ENCODE measurements around the gene NAT16.
"Not testable (repeated sequence)": the region's sequence is repeated elsewhere in the genome, so short reads cannot be mapped to it uniquely, and the experiment has no call there.

Gene NAT16

DNA sequence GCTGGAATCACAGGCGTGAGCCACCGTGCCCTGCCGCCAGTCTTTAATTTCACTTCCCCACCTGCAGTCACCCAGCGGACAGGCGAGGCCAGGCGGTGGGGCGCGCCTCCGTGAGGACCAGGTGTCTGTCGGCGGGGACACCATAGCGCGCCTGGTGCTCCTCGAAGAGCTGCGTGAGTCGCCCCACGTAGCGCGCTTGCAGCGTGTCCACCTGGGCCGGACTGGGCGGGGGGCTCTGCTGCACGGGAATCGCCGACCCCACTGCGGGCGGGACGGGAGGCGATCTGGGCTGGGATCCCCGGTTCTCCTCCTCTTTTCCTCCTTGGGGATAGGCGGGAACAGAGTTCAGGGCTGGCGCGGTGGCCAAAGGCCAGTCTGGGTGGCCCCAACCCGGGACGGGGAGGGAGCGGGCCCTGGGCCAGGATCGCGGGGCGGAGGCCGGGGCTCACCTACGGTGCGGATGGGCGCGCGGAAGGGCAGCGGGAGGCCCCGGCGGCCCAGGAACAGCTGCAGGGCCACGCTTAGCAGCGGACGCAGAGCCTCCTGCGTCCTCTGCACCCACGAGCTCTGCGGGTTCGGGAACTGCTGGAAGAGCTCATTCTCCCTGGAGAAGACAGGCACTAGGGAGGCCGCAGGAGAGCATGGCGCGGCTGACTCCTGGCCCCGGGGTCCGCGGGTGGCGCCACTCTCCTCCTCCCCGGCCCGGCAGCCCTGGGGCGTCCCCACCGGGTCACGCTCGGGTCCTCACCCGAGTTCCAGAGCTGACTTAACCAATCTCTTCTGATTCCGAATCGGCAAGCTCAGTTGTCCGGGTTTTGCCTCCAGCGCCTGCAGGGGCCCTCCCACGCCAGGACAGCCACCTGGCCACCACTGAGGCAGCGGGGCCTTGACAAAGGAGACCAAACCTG lies 21.9 kb upstream of the NAT16 start:
- no peak for DNase-seq (ENCODE audit: low spot score)

- DNase-seq (ENCODE audit: low spot score) = no peak
Measured at GRCh38 chr7:101200862-101201599, 20.9 kb upstream of the NAT16 start, which contains the start of gene MOGAT3. Gene MOGAT3, minus strand, starts transcription at chr7:101201036. Its CDS starts 182 bp downstream, at chr7:101200854.

DNA sequence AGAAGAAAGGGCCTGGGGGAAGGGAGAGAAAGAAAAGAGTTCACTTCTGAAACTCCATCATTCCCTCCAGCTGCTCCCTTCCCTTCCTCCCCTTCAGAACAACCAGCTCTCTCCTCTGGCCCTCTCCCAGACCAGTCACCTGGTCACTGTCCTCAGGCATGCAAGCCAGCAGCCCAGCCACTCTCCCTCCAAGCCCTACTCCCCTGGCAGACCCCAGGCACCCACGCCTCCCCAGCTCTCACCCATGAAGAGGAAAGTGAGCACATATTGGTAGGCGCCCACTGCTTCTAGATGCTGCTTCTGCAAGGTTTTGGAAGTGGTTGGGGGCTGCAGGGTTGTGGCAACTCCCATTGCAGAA lies 20.4 kb upstream of the NAT16 start:
- DNase-seq (ENCODE audit: low spot score) = no peak

DNA sequence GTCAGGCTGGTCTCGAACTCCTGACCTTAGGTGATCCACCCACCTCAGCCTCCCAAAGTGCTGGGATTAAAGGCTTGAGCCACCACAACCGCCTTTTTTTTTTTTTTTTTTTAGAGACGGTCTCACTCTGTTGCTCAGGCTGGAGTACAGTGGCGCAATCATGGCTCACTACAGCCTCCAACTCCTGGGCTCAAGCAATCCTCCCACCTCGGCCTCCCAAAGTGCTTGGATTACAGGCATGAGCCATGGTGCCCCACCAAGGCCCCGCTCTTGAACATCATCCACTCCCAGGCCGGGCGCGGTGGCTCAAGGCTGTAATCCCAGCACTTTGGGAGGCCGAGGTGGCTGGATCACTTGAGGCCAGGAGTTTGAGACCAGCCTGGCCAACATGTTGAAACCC lies 19.4 kb upstream of the NAT16 start:
- DNase-seq (ENCODE audit: low spot score) = not testable (repeated sequence)

DNA sequence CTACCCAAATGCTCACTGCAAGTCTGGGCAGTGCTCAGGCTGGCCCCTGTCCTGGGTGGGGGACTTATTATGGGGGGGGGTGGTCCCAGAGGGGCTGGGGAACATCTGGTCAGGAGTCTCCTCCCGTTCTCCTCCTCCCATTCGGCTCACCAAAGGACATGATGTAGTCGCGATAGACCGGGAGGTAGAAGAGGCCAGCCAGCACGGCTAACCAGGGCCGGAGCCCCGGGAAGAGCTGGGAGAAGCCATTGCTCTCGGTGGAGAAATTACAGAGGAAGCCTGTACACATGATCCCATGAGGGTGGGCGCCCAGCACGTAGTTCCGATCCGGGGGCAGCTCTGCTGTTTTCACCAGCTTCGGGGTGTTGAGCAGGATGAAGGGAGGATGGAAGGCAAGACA lies 18.4 kb upstream of the NAT16 start:
- no peak for DNase-seq (ENCODE audit: low spot score)

- DNase-seq (ENCODE audit: low spot score) = no peak
Measured at GRCh38 chr7:101197991-101198390, 17.9 kb upstream of the NAT16 start.

DNA sequence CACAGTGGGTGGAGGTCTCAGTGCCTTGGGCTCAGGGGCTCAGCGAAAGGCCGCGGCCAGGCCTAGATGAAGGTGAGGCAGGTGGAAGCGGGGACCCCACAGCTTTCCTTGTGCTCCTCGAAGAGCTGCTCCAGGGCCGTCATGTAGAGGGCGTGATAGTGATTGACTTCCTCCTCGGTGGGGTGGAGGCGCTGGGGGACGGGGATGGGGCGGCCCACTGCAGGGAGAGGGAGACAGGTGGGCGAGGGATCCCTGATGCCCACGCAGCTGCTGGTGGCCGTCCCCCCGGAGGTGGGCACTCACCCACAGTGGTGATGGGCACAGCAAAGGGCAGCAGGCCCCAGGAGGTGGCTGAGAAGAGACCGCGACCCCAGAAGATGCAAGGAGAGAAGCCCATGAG lies 15.8 kb upstream of the NAT16 start:
- DNase-seq (ENCODE audit: low spot score) = no peak

DNA sequence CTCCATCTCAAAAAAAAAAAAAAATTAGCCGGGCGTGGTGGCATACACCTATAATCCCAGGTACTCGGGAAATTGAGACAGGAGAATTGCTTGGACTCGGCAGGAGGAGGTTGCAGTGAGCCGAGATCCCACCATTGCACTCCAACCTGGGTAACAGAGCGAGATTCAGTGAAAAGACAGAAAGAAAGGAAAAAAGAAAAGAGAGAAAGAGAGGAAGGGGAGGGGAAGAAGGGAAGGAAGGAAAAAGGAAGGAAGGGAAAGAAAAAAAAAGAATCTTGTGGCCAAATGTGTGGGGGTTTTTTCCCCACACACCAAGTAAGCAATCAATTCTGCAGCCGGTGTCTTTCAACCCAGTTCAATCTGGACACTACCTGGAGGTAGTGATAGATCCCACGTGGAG lies 9.0 kb upstream of the NAT16 start:
- no peak for DNase-seq (ENCODE audit: low spot score)

DNA sequence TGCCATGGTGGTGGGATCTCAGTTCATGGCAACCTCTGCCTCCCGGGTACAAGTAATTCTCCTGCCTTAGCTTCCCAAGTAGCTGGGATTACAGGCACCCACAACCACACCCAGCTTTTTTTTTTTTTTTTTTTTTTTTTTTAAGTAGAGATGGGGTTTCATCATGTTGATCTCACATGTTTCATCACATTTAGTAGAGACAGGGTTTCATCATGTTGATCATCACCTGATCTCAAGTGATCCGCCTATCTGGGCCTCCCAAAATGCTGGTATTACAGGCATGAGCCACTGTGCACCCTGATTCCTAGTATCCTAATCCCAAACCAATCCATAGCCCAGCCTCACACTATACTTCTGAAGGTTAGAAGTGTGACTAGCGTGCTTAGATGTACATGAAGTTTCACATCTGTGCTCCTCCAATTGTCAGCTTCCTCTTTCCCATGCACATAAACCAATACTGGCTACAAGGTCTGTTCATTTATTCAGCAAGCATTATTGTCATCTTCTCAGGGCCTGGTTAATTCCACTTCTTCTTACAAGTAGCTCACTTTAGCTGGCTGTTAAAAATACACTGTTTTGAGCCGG lies 6.8 kb upstream of the NAT16 start:
- no peak for DNase-seq (ENCODE audit: low spot score)

- no peak for DNase-seq (ENCODE audit: low spot score)
Measured at GRCh38 chr7:101186194-101186593, 6.1 kb upstream of the NAT16 start.

DNA sequence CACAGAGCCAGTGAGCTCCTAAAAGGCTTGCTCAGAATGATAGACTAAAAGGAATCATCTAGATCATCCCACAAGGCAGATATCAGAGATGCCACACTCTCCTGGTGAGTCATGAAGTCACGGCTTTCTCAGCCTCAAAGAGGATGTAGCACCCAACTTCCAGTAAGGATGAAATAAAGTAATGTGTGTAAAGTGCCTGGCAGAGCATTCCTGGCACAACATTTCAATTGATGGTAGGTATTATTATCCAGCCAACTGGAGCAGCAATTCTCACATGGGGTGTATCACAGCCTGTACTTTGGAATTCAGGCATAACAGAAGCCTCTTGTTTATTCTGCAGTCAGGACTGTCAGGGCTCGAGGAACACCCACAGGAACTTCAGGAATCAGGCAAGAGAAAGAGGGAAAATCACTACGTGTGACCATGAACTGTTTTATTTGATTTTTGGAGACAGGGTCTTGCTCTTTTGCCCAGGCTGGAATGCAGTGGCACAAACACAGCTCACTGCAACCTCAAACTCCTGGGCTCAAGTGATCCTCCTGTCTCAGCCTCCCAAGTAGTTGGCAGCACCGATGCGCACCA lies 5.3 kb upstream of the NAT16 start:
- no peak for DNase-seq (ENCODE audit: low spot score)

DNA sequence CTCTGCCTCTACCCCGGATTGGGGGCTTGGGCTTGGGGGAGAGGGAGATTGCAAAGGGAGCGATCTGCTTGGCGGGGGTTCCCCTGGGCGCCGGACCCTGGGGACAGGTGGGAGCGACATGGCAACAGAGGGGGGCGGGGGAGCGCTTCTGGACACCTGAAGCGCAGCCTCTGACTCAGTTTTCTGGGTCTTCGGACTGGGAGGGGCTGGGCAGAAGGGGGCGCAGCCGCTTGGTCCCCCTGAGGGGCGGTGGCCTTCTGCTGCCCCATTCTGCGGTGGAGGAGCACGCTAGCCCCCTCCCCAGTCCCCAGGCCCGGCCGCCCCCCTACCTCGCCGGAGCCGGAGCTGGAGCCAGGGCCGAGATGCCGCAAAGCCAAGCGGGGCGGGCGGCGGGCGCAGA lies 380 bp downstream of the NAT16 start:
- DNase-seq (ENCODE audit: low spot score) = no peak

GRCh38 chr7:101179117-101179516 lies 976 bp downstream of the NAT16 start:
- no peak for DNase-seq (ENCODE audit: low spot score)

DNA sequence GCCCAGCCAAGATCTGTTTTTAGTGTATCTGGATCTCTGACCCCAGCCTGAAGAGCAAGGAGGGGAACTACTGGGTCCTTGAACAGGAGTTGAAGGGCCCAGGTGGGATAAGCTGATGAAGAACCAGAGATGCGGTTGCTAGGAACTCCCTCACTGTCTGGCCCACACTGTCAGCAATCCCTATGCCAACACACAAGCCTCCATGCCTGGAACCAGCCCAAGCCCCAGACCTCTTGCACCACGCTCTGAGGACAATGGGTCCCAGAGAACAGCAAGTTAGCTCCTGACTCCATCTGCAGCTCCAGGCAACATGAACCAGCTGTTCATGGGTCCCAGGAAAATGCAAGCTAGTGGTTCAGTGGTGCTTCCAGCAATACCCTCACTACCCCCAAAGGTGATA lies 2.4 kb downstream of the NAT16 start:
- DNase-seq (ENCODE audit: low spot score) = no peak

DNA sequence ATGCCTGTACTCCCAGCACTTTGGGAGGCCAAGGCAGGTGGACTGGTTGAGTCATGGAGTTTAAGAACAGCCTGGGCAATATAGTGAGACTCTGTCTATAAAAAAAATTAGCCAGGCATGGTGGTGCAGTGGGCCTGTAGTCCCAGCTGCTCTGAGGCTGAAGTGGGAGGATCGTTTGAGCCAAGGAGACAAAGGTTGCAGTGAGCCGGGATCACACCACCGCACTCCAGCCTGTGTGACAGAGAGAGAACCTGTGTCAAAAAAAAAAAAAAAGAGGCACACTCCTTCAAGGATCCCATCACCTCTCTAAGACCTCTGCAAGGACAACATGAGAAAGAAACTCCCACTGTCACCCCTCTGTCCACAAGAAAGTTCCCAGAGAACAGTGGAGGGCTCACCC lies 4.4 kb downstream of the NAT16 start:
- no peak for DNase-seq (ENCODE audit: low spot score)

- DNase-seq (ENCODE audit: low spot score) = no peak
Measured at GRCh38 chr7:101174322-101174854, 5.7 kb downstream of the NAT16 start.

DNA sequence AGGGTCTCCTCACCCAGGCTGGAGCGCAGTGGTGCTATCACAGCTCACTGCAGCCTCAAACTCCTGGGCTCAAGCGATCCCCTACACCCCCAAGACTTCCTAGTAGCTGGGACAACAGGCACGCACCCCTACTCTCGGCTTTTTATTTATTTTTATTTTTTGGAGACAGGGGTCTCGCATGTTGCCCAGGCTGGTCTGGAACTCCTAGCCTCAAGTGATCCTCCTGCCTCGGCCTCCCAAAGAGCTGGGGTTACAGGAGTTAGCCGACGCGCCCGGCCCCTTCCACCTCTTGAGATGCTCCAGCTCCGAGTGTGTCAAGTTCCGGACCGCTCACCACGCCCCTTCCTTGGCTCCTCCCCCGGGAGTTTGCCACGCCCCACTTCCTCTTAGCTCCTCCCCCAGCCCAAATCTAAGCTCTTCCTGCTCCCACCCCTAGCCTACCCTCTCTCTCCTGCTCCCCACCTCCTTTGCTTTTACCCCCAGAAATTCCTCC lies 6.3 kb downstream of the NAT16 start:
- peak; percentile 58 for DNase-seq (ENCODE audit: low spot score)

DNA sequence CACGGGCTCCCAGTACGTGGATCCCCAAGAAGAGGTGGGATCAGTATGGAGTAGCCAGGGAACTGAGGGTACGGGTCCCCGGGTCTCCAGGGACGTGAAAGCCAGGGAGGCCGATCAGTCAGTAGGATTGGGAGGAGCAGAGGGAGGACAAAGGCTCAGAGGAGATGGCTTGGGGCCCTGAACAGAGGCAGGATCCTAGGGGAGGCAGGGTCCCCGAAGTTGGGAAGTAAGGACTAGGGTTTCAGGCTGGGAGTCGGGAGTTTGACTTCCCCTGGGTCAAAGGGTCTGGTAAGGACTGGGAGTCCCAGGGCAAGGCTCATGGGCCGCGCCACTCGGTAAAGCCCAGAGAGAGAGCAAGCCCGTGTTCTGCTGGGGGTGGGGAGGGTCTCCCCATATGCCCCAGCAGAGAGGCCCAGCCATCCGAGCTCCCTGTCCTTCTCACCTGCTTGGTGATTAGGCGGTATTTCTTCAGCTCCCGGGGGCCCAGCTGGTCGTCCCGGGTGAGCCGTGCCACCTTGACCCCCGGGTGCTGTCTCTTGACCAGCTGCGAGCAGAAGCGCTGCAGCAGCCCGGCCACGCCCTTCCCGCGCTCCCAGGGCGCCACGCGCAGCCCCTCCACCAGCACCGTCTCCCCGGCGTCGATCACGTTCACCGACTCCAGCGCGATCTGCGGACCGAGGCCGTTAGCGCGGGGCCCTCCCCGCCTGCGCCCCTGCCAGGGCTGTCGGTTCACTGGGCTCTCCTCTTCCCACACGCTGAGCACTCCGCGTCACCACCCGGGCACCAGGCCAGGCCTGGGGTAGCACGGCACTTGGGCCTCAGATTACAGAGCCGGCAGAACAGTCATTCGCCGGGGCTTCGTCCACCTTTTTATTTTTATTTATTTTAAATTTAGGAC lies 7.0 kb downstream of the NAT16 start:
- DNase-seq (ENCODE audit: low spot score) = peak; percentile 87

DNA sequence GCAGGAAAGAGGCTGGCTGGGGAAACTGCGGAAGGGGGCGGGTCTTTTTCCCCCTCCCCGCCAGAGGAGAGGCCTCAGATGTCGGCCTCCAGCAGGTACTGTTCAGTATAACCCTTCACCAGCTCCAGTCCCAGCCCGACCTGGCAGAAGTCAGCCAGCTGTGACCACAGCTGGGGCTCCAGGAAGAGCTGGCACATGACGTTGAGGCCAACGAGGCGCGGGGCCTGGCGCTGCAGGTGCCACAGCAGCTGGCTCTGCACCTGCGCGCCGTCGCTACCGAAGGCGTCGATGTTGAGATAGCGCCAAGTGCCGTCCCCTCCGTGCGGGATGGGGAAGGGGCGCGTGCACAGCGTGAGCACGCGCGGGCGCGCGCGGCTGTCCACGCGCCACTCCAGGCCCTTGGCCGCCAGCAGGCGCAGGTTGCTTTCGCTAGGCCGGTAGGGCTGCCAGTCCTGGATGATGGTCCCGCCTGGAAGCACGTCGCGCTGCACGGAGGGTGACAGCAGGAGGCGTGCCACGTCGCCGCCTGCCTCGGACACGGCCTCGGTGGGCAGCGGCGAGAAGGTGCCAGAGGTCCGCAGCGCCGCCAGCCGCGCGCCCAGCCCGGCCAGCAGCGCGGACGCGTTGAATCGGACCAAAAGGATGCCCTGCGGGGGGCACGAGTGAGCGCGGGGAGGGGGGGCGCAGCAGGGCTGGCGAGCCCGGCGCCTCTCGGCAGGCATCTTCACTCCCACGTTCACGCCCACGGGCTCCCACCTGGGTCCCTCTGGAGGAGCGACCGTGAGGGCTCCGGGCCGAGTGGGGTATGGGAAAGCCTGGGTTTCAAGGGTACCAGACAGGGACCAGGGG lies 7.9 kb downstream of the NAT16 start:
- no peak for DNase-seq (ENCODE audit: low spot score)

- DNase-seq (ENCODE audit: low spot score) = peak; percentile 58
Measured at GRCh38 chr7:101171442-101171837, 8.7 kb downstream of the NAT16 start.

Measured in hepatic stellate cell (primary cell).